Sigmoid colon (tissue), 7 donors: ENCODE data around the gene KNDC1. TPM values are rescaled to one million over a fixed set of nuclear protein-coding genes. Genes with fewer than 3 reads are reported as not detected.
A peak's percentile ranks its signal among the peaks of the same experiment; 100 is the strongest.

Experiments used
- DNase-seq: peaks from one replicate; pipeline ENCODE4 v3.0.0-alpha.2; 2019
- H3K27ac ChIP-seq, 4 donors: fragments of 200-600 bp; sonication (generic); one replicate each; pipeline ENCODE4 v1.5.1; 2016 to 2019; ENCODE audit warnings: mild to moderate bottlenecking in 1 of 4
- H3K27me3 ChIP-seq, 3 donors: fragments of 200-600 bp; sonication (generic); one replicate each; pipeline ENCODE4 v1.5.1; 2019; ENCODE audit warnings: mild to moderate bottlenecking in 1 of 3
- H3K36me3 ChIP-seq, 4 donors: fragments of 200-600 bp; sonication (generic); one replicate each; pipeline ENCODE4 v1.5.1; 2016 to 2019
- H3K4me1 ChIP-seq, 4 donors: fragments of 200-600 bp; sonication (generic); one replicate each; pipeline ENCODE4 v1.5.1; 2017 to 2019
- H3K4me3 ChIP-seq, 4 donors: fragments of 200-600 bp; sonication (generic); one replicate each; pipeline ENCODE4 v1.5.1; 2017 to 2019; ENCODE audit warnings: mild to moderate bottlenecking in 2 of 4, moderate library complexity in 1 of 4
- H3K9me3 ChIP-seq, 4 donors: fragments of 200-600 bp in 3 of 4; sonication (generic) in 3 of 4; one replicate each; pipeline versions ENCODE4 v1.5.1 to v1.6.1; 2013 to 2019
- EP300 ChIP-seq, 4 donors: sonication (generic); formaldehyde crosslinking; IDR thresholded peaks; one replicate each; pipeline ENCODE4 v1.6.1; 2017; ENCODE audit warnings: antibody characterized with exemption in 4 of 4
- POLR2A ChIP-seq, 2 donors: fragments of 450-650 bp; IDR thresholded peaks; one replicate each; pipeline ENCODE4 v1.6.1; 2016; ENCODE audit warnings: antibody characterized with exemption in 2 of 2, mild to moderate bottlenecking in 2 of 2, moderate library complexity in 2 of 2
- POLR2AphosphoS5 ChIP-seq, 4 donors: sonication (generic); formaldehyde crosslinking; IDR thresholded peaks; one replicate each; pipeline ENCODE4 v1.6.1; 2017; ENCODE audit warnings: antibody characterized with exemption in 4 of 4
- WGBS, 2 donors: extraction: QIAGEN DNeasy Blood & Tissue Kit; methylation state at CpG; one replicate each; pipeline ENCODE4 v1.1.7; 2013; 5-methylcytosine and 5-hydroxymethylcytosine counted together
- intact Hi-C: fragments of 100-400 bp; cut with DNase I; formaldehyde crosslinking; loops from one replicate; pipeline ENCODE4 v1.15.1; 2023
- polyA plus RNA-seq, 3 donors: library from polyadenylated mRNA; stranded (reverse); fragments of 200-250 nt; gene quantifications; one replicate each; pipeline ENCODE4 v1.2.3, GENCODE V29; 2013
- total RNA-seq, 4 donors: library from RNA; depleted of rRNA; stranded (reverse); fragments of >200 nt; gene quantifications; one replicate each; pipeline ENCODE4 v1.1.0, GENCODE V29; 2016
- TF ChIP-seq, protein P1 (sequence below), 4 experiments: fragments of 450-650 bp in 3 of 4; fragments of 200-600 bp in 1 of 4; IDR thresholded peaks; one replicate each; pipeline ENCODE4 v1.5.1; 2016 to 2019; ENCODE audit warnings: antibody characterized with exemption in 4 of 4, mild to moderate bottlenecking in 3 of 4, moderate library complexity in 2 of 4
- donor health status: healthy with polysubstance abuse.
- donor health status: Bipolar disorder and iron deficiency.
- donor health status: healthy.

The KNDC1 gene
- total and polyA plus RNA-seq, 7 donors, result under 0.01 to 1.9 (median 0.26) TPM; not detected in 1

- H3K27ac ChIP-seq, result no peak overlapping the region
- H3K9me3 ChIP-seq, result no peaks in the 10 kb centered on the region
- TF ChIP-seq POLR2AphosphoS5 (IDR thresholded peaks at IDR 0.05) (no peak), POLR2A (IDR thresholded peaks at IDR 0.05) (no peak)
- peaks cover 0 to 41% (median 31%) of the 10 kb centered on the region in 3 donors for H3K27me3 ChIP-seq
- H3K4me3 ChIP-seq, result no peak overlapping the region
- no peaks in the 10 kb centered on the region for H3K36me3 ChIP-seq
- peak; percentile 49 for DNase-seq
- intact Hi-C loops, result loop anchor here (10.0 kb wide), 1 partner anchor 184 kb away; the partner anchor contains the start of gene CFAP46
- WGBS, 2 donors, result 97% methylated on average over 83 of the region's 83 CpGs
- no peaks in the 10 kb centered on the region for H3K4me1 ChIP-seq
Observed at GRCh38 chr10:133128126-133129070, 31.6 kb upstream of the KNDC1 start.

DNA sequence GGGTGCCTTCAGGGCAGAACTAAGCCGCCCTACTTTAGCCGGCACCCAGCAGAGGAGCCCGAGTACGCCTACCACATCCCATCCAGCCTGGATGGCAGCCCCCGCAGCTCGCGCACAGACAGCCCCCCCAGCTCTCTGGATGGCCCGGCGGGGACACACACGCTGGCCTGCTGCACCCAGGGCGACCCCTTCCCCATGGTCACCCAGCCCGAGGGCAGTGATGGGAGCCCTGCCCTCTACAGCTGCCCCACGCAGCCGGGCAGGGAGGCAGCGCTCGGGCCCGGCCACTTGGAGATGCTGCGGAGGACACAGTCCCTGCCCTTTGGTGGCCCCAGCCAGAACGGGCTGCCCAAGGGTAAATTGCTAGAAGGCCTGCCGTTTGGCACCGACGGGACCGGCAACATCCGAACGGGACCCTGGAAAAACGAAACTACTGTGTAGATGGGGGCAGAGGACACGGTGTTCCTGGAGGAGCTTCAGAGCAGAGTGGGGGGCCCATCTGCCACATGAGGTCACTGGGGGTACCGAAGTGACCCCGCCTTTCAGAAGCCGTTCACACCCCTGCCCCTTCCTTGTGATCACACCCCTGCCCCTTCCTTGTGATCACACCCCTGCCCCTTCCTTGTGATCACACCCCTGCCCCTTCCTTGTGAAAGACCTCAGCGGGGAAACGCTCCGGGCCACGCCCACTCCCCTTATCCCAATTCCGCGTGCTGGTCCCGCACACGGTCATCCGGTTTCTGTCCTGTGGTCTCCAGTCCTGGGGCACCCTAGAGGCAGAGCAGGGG is 30.8 kb upstream of the KNDC1 start:
- H3K36me3 ChIP-seq, result no peaks in the 10 kb centered on the region
- H3K4me1 ChIP-seq, result no peaks in the 10 kb centered on the region
- 83 to 86% methylated on average over 39 of the region's 39 CpGs for WGBS, 2 donors
- TF ChIP-seq POLR2A (IDR thresholded peaks at IDR 0.05) (no peak), POLR2AphosphoS5 (IDR thresholded peaks at IDR 0.05) (no peak), EP300 (IDR thresholded peaks at IDR 0.05) (no peak)
- TF ChIP-seq, protein P1, sequence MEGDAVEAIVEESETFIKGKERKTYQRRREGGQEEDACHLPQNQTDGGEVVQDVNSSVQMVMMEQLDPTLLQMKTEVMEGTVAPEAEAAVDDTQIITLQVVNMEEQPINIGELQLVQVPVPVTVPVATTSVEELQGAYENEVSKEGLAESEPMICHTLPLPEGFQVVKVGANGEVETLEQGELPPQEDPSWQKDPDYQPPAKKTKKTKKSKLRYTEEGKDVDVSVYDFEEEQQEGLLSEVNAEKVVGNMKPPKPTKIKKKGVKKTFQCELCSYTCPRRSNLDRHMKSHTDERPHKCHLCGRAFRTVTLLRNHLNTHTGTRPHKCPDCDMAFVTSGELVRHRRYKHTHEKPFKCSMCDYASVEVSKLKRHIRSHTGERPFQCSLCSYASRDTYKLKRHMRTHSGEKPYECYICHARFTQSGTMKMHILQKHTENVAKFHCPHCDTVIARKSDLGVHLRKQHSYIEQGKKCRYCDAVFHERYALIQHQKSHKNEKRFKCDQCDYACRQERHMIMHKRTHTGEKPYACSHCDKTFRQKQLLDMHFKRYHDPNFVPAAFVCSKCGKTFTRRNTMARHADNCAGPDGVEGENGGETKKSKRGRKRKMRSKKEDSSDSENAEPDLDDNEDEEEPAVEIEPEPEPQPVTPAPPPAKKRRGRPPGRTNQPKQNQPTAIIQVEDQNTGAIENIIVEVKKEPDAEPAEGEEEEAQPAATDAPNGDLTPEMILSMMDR (IDR thresholded peaks at IDR 0.05), result no peak
- peaks cover 0 to 32% (median 22%) of the 10 kb centered on the region in 3 donors for H3K27me3 ChIP-seq
- no peak overlapping the region for H3K27ac ChIP-seq
- H3K4me3 ChIP-seq, result no peak overlapping the region
- no peaks in the 10 kb centered on the region for H3K9me3 ChIP-seq
- peak; percentile 60 for DNase-seq
- intact Hi-C loops, result loop anchor here (10.0 kb wide), 1 partner anchor 184 kb away; the partner anchor contains the start of gene CFAP46

DNA sequence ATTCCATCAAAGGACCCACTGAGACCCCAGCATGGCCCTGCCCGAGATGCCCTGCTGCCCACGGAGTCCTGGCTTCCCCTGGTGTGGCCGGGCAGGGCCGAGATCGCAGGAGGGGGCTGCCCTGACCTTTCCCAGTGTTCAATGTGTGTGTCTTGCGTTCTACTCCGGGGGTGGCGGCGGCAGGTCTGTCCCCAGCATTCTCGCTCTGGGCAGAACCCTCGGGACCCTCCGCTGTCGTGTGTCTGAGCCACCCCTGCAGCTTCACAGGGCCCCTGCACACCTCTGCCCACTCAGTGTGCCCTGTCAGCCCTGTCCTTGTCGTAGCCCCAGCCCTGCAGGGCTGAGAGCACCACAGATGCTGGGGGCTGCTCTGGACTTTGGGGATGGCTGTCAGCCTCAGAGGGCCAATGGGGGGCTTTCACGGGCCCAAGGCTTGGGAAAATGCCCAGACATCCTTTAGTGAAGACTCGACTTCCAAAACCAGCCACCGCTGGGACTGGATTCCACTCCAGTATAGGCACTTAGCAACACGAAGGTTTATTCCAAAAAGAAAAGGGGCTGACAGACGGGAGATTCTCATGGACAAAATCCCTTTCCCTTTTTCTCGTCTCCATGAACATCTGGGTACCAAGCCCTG is 30.0 kb upstream of the KNDC1 start:
- Histone ChIP-seq H3K27ac (no peak overlapping the region), H3K27me3 (peaks cover 0 to 25% (median 15%) of the 10 kb centered on the region in 3 donors), H3K36me3 (no peaks in the 10 kb centered on the region), H3K9me3 (no peaks in the 10 kb centered on the region), H3K4me3 (no peak overlapping the region), H3K4me1 (no peaks in the 10 kb centered on the region)
- 66 to 75% methylated on average over 20 of the region's 20 CpGs for WGBS, 2 donors
- intact Hi-C loops, result loop anchor here (10.0 kb wide), 1 partner anchor 185 kb away; the partner anchor contains the start of gene CFAP46
- peak; percentile 41 for DNase-seq
- TF ChIP-seq, protein P1 (IDR thresholded peaks at IDR 0.05), result no peak
- TF ChIP-seq EP300 (IDR thresholded peaks at IDR 0.05) (no peak), POLR2AphosphoS5 (IDR thresholded peaks at IDR 0.05) (no peak), POLR2A (IDR thresholded peaks at IDR 0.05) (no peak)

DNA sequence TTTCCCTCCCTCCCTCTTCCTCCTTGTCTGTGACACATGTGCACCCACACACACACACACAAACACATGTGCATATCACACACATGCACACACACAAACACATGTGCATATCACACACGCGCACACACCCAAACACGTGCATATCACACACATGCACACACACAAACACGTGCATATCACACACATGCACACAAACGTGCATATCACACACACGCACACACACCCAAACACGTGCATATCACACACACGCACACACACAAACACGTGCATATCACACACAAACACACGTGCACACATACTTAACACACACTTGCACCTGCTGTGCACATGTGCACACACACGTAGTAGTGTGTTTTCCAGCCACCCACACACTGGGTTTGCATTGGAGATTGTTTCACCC is 29.4 kb upstream of the KNDC1 start:
- H3K27me3 ChIP-seq, result peaks cover 0 to 19% (median 14%) of the 10 kb centered on the region in 3 donors
- WGBS, 2 donors, result 71 to 89% methylated on average over 11 of the region's 11 CpGs
- no peaks in the 10 kb centered on the region for H3K9me3 ChIP-seq
- no peak overlapping the region for H3K4me3 ChIP-seq
- intact Hi-C loops, result no loop called here
- TF ChIP-seq POLR2A (IDR thresholded peaks at IDR 0.05) (no peak), EP300 (IDR thresholded peaks at IDR 0.05) (no peak), POLR2AphosphoS5 (IDR thresholded peaks at IDR 0.05) (no peak)
- no peak overlapping the region for H3K27ac ChIP-seq
- no peaks in the 10 kb centered on the region for H3K4me1 ChIP-seq
- peak; percentile 20 for DNase-seq
- H3K36me3 ChIP-seq, result no peaks in the 10 kb centered on the region

DNA sequence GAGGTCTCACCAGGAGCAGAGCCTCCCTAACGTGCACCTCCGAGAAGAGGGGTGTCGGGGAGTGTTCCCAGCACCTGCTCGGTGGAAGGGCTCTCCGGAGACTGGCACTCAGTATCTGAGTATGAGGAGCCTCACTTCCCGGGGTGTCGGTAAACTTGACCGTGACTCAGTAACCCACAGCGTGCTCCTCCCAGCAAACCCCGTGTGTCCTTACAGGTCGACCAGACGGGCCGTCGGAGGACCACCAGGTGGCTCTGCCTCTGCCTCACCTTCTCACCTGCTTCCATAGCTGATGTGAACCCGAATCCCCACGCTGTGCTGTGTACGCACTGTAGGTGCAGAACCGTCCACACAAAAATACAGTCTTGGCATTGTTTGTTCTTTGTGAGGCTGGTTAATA is 29.0 kb upstream of the KNDC1 start:
- H3K4me1 ChIP-seq, result no peaks in the 10 kb centered on the region
- 74 to 75% methylated on average over 18 of the region's 18 CpGs for WGBS, 2 donors
- intact Hi-C loops, result no loop called here
- TF ChIP-seq, protein P1 (IDR thresholded peaks at IDR 0.05), result no peak
- TF ChIP-seq EP300 (IDR thresholded peaks at IDR 0.05) (no peak), POLR2A (IDR thresholded peaks at IDR 0.05) (no peak), POLR2AphosphoS5 (IDR thresholded peaks at IDR 0.05) (no peak)
- H3K27ac ChIP-seq, result no peak overlapping the region
- H3K27me3 ChIP-seq, result peaks cover 0 to 14% (median 12%) of the 10 kb centered on the region in 3 donors
- no peaks in the 10 kb centered on the region for H3K9me3 ChIP-seq
- DNase-seq, result peak; percentile 57
- no peak overlapping the region for H3K4me3 ChIP-seq
- H3K36me3 ChIP-seq, result no peaks in the 10 kb centered on the region
